Osteoblast (primary cell): ENCODE data around the gene GRID2IP. TPM values are rescaled to one million over a fixed set of nuclear protein-coding genes. Genes with fewer than 3 reads are reported as not detected.

Experiments used
- DNase-seq: peaks from one replicate; pipeline ENCODE4 v3.0.0; 2011; ENCODE audit warnings: low spot score, mixed read lengths; ENCODE audit not compliant: insufficient read length; ENCODE audit errors: missing footprints
- H2AFZ ChIP-seq: 2 replicates; pipeline ENCODE4 v1.6.0; 2011; ENCODE audit warnings: mild to moderate bottlenecking, low read length
- H3K27ac ChIP-seq: 2 replicates; pipeline ENCODE4 v1.5.1; 2011; ENCODE audit warnings: mild to moderate bottlenecking, low read depth, low read length, moderate library complexity
- H3K27me3 ChIP-seq: 2 replicates; pipeline ENCODE4 v1.6.0; 2012; ENCODE audit warnings: mild to moderate bottlenecking, control low read depth, inconsistent platforms, low read length, moderate library complexity; ENCODE audit not compliant: insufficient read depth
- H3K36me3 ChIP-seq: 2 replicates; pipeline ENCODE4 v1.5.1; 2011; ENCODE audit warnings: mild to moderate bottlenecking, low read length, control low read depth, moderate library complexity; ENCODE audit not compliant: insufficient read depth
- H3K4me1 ChIP-seq: 2 replicates; pipeline ENCODE4 v1.5.1; 2011; ENCODE audit warnings: mild to moderate bottlenecking, low read length, control low read depth, moderate library complexity; ENCODE audit not compliant: insufficient read depth
- H3K4me2 ChIP-seq: 2 replicates; pipeline ENCODE4 v1.6.0; 2011; ENCODE audit warnings: mild to moderate bottlenecking, low read length; ENCODE audit not compliant: insufficient read depth
- H3K4me3 ChIP-seq: fragments of 200-600 bp; sonication (generic); 3 replicates; pipeline ENCODE4 v1.5.1; 2012; ENCODE audit warnings: mild to moderate bottlenecking, low read length, inconsistent platforms; ENCODE audit not compliant: insufficient read depth
- H3K79me2 ChIP-seq: 2 replicates; pipeline ENCODE4 v1.6.0; 2012; ENCODE audit warnings: mild to moderate bottlenecking, low read length, control low read depth, inconsistent platforms; ENCODE audit not compliant: insufficient read depth
- H3K9me3 ChIP-seq: 2 replicates; pipeline ENCODE4 v1.5.1; 2011; ENCODE audit warnings: low read depth, low read length, control low read depth
- H4K20me1 ChIP-seq: 2 replicates; pipeline ENCODE4 v1.6.0; 2012; ENCODE audit warnings: mild to moderate bottlenecking, low read length, control low read depth; ENCODE audit not compliant: insufficient read depth
- CTCF ChIP-seq: IDR thresholded peaks from 2 replicates; pipeline ENCODE4 v1.5.1; 2011; ENCODE audit warnings: mild to moderate bottlenecking, low read depth, low read length, moderate library complexity; ENCODE audit errors: extremely low read depth
- total RNA-seq: library from RNA; depleted of rRNA; stranded (reverse); fragments of >200 nt; gene quantifications from 2 replicates; pipeline ENCODE4 v1.2.3, GENCODE V29; 2012

The GRID2IP gene
- total RNA-seq, 1 donor, result not detected

- Histone ChIP-seq H3K27ac (no peak overlapping the region), H3K4me3 (no peak overlapping the region), H3K4me1 (no peaks in the 10 kb centered on the region), H3K9me3 (no peaks in the 10 kb centered on the region), H3K79me2 (no peaks in the 10 kb centered on the region), H3K27me3 (peaks cover 66% of the 10 kb centered on the region), H3K36me3 (no peaks in the 10 kb centered on the region), H4K20me1 (no peaks in the 10 kb centered on the region), H2AFZ (no peak overlapping the region), H3K4me2 (no peak overlapping the region)
- DNase-seq, result peak; percentile 87
- TF ChIP-seq CTCF, result no peak
Measured at GRCh38 chr7:6531492-6532279, 19.6 kb downstream of the GRID2IP start.

- Histone ChIP-seq H3K36me3 (no peaks in the 10 kb centered on the region), H3K4me1 (no peaks in the 10 kb centered on the region), H4K20me1 (no peaks in the 10 kb centered on the region), H3K4me3 (no peak overlapping the region), H3K27ac (no peak overlapping the region), H2AFZ (no peak overlapping the region), H3K27me3 (peaks cover 61% of the 10 kb centered on the region), H3K4me2 (peak overlapping the region; percentile 28), H3K79me2 (no peaks in the 10 kb centered on the region), H3K9me3 (no peaks in the 10 kb centered on the region)
- DNase-seq, result peak; percentile 73
- no peak for TF ChIP-seq CTCF
Measured at GRCh38 chr7:6530626-6531491, 20.4 kb downstream of the GRID2IP start.

GRCh38 chr7:6529643-6530042, 21.6 kb downstream of the GRID2IP start:
- Histone ChIP-seq H2AFZ (no peak overlapping the region), H3K9me3 (no peaks in the 10 kb centered on the region), H3K4me1 (no peaks in the 10 kb centered on the region), H3K27me3 (peaks cover 54% of the 10 kb centered on the region), H3K27ac (no peak overlapping the region), H3K4me2 (no peak overlapping the region), H3K4me3 (no peak overlapping the region), H3K36me3 (no peaks in the 10 kb centered on the region), H4K20me1 (no peaks in the 10 kb centered on the region), H3K79me2 (no peaks in the 10 kb centered on the region)
- TF ChIP-seq CTCF, result no peak
- DNase-seq, result peak; percentile 67
